A549 (cell line): ENCODE data around the gene UBASH3B. TPM values are rescaled to one million over a fixed set of nuclear protein-coding genes. Genes with fewer than 3 reads are reported as not detected.
A peak's percentile ranks its signal among the peaks of the same experiment; 100 is the strongest.

Source experiments
- ATAC-seq, 2 experiments: fragments of 200-7000 bp in 1 of 2; fragments of >200 bp in 1 of 2; cut with Nextera tagmentation in 1 of 2; cut with Tn5 transposase in 1 of 2; 3 replicates each; pipeline versions ENCODE4 v1.8.0 to v1.9.1; 2018 to 2020; ENCODE audit warnings: mild to moderate bottlenecking in 1 of 2, moderate library complexity in 1 of 2
- CTCF ChIA-PET: fragments of 300-600 bp; sonication (Branson Sonifier 250); formaldehyde crosslinking; extraction: SDS; loops from one replicate; lab custom pipeline; 2021; ENCODE audit warnings: antibody characterized with exemption, inconsistent platforms; lab: Yijun Ruan, JAX
- POLR2A ChIA-PET: fragments of 350-600 bp; formaldehyde crosslinking; extraction: SDS; loops from one replicate; lab custom pipeline; 2021; ENCODE audit warnings: antibody characterized with exemption, inconsistent platforms; lab: Yijun Ruan, JAX
- DNase-seq, 2 experiments: peaks; one replicate each; pipeline versions ENCODE4 v3.0.0 to v3.0.0-alpha.2; 2011 to 2016; ENCODE audit warnings: low read depth in 1 of 2, low spot score in 1 of 2
- FAIRE-seq: peaks from 2 replicates; lab custom pipeline; 2011; peaks lifted over from hg19 to GRCh38; lab: Jason Lieb, UNC
- H3K27ac ChIP-seq, 2 experiments: fragments of >200 bp; sonication (Bioruptor Twin); formaldehyde crosslinking; 3 replicates each; pipeline ENCODE4 v1.5.1; 2016 to 2017
- H3K4me1 ChIP-seq: fragments of >200 bp; sonication (Bioruptor Twin); formaldehyde crosslinking; 3 replicates; pipeline ENCODE4 v1.6.1; 2016
- H3K4me2 ChIP-seq: fragments of >200 bp; sonication (Bioruptor Twin); formaldehyde crosslinking; 3 replicates; pipeline ENCODE4 v1.6.1; 2016
- H3K4me3 ChIP-seq: fragments of >200 bp; sonication (Bioruptor Twin); formaldehyde crosslinking; 3 replicates; pipeline ENCODE4 v1.5.1; 2016
- H3K9me3 ChIP-seq: fragments of >200 bp; sonication (Bioruptor Twin); formaldehyde crosslinking; 3 replicates; pipeline ENCODE4 v1.6.1; 2016
- CBX2 ChIP-seq: fragments of 200-600 bp; sonication (generic); IDR thresholded peaks from 2 replicates; pipeline ENCODE4 v1.6.1; 2016; ENCODE audit warnings: low read depth, mild to moderate bottlenecking, borderline replicate concordance
- CHD2 ChIP-seq: fragments of 150-350 bp; IDR thresholded peaks from 2 replicates; pipeline ENCODE4 v1.6.1; 2014; ENCODE audit warnings: low read length; ENCODE audit not compliant: partially characterized antibody
- EHF ChIP-seq: fragments of 250-450 bp; sonication (Bioruptor Pico); IDR thresholded peaks from 2 replicates; pipeline ENCODE4 v1.5.0; 2020; ENCODE audit warnings: mild to moderate bottlenecking
- EP300 ChIP-seq, 2 experiments: fragments of >200 bp; sonication (Bioruptor Twin); formaldehyde crosslinking; IDR thresholded peaks; 2 replicates in 1 of 2; 3 replicates in 1 of 2; pipeline ENCODE4 v1.6.1; 2016 to 2017
- ESRRA ChIP-seq: fragments of 150-350 bp; IDR thresholded peaks from 2 replicates; pipeline ENCODE4 v1.6.1; 2014; ENCODE audit warnings: mild to moderate bottlenecking, low read length, borderline replicate concordance
- FOSB ChIP-seq: fragments of 250-450 bp; sonication (Bioruptor Pico); IDR thresholded peaks from 2 replicates; pipeline ENCODE4 v1.5.0; 2020; ENCODE audit warnings: mild to moderate bottlenecking, moderate library complexity
- FOXS1 ChIP-seq: fragments of 250-450 bp; sonication (Bioruptor Pico); IDR thresholded peaks from 2 replicates; pipeline ENCODE4 v1.5.0; 2020; ENCODE audit warnings: mild to moderate bottlenecking, moderate library complexity
- GATA3 ChIP-seq: IDR thresholded peaks from 2 replicates; pipeline ENCODE4 v1.6.1; 2012; ENCODE audit warnings: borderline replicate concordance
- HEYL ChIP-seq: fragments of 250-450 bp; sonication (Bioruptor Pico); IDR thresholded peaks from 2 replicates; pipeline ENCODE4 v1.8.0; 2021; ENCODE audit warnings: mild to moderate bottlenecking, moderate library complexity
- HOXA7 ChIP-seq: fragments of 250-450 bp; sonication (Bioruptor Pico); IDR thresholded peaks from 2 replicates; pipeline ENCODE4 v1.5.0; 2020; ENCODE audit warnings: mild to moderate bottlenecking, moderate library complexity
- HOXB13 ChIP-seq: fragments of 250-450 bp; sonication (Bioruptor Pico); IDR thresholded peaks from 2 replicates; pipeline ENCODE4 v1.5.0; 2020; ENCODE audit warnings: low read depth, mild to moderate bottlenecking, moderate library complexity
- HOXB5 ChIP-seq: fragments of 250-450 bp; sonication (Bioruptor Pico); IDR thresholded peaks from 2 replicates; pipeline ENCODE4 v1.5.0; 2020; ENCODE audit warnings: mild to moderate bottlenecking, moderate library complexity
- JUN ChIP-seq, 2 experiments: fragments of >200 bp; sonication (Bioruptor Twin); formaldehyde crosslinking; IDR thresholded peaks; 2 replicates in 1 of 2; 3 replicates in 1 of 2; pipeline ENCODE4 v1.6.1; 2016 to 2017
- KDM5A ChIP-seq: fragments of 200-600 bp; sonication (generic); IDR thresholded peaks from 2 replicates; pipeline ENCODE4 v1.6.1; 2016; ENCODE audit warnings: antibody characterized with exemption, mild to moderate bottlenecking
- MYC ChIP-seq: IDR thresholded peaks from 2 replicates; pipeline ENCODE4 v1.6.1; 2012; ENCODE audit warnings: mild to moderate bottlenecking, inconsistent platforms, low read length, improper control_type of control experiment, borderline replicate concordance
- NPAS2 ChIP-seq: fragments of 250-450 bp; sonication (Bioruptor Pico); IDR thresholded peaks from 2 replicates; pipeline ENCODE4 v1.8.0; 2022; ENCODE audit warnings: mild to moderate bottlenecking, moderate library complexity, borderline replicate concordance
- RAD21 ChIP-seq, 2 experiments: fragments of >200 bp in 1 of 2; sonication (Bioruptor Twin) in 1 of 2; formaldehyde crosslinking in 1 of 2; IDR thresholded peaks in 1 of 2; conservative IDR thresholded peaks in 1 of 2; 2 replicates in 1 of 2; 3 replicates in 1 of 2; pipeline ENCODE4 v1.6.1; 2012 to 2018; ENCODE audit warnings: inconsistent platforms in 1 of 2
- RCOR1 ChIP-seq: fragments of 150-350 bp; IDR thresholded peaks from 2 replicates; pipeline ENCODE4 v1.6.1; 2014; ENCODE audit warnings: antibody characterized with exemption, low read length, low read depth
- RFX5 ChIP-seq: fragments of 450-650 bp; IDR thresholded peaks from 2 replicates; pipeline ENCODE4 v1.7.1; 2014; ENCODE audit warnings: antibody characterized with exemption, mild to moderate bottlenecking, moderate library complexity
- RNF2 ChIP-seq: fragments of 200-600 bp; sonication (generic); IDR thresholded peaks from 2 replicates; pipeline ENCODE4 v1.6.1; 2016; ENCODE audit warnings: low read depth, mild to moderate bottlenecking, antibody characterized with exemption, moderate library complexity, borderline replicate concordance
- SMC3 ChIP-seq: fragments of >200 bp; sonication (Bioruptor Twin); formaldehyde crosslinking; IDR thresholded peaks from 3 replicates; pipeline ENCODE4 v1.6.1; 2018; ENCODE audit warnings: inconsistent platforms
- TFCP2L1 ChIP-seq: fragments of 250-450 bp; sonication (Bioruptor Pico); IDR thresholded peaks from 2 replicates; pipeline ENCODE4 v1.5.0; 2021; ENCODE audit warnings: mild to moderate bottlenecking
- TP53 ChIP-seq: fragments of 250-450 bp; sonication (Bioruptor Pico); IDR thresholded peaks from 2 replicates; pipeline ENCODE4 v1.5.0; 2021; ENCODE audit warnings: mild to moderate bottlenecking, moderate library complexity
- WGBS: methylation state at CpG from one replicate; pipeline ENCODE4 v1.1.6; 2017; ENCODE audit errors: missing lambda C conversion rate; 5-methylcytosine and 5-hydroxymethylcytosine counted together
- polyA plus RNA-seq, 4 experiments: library from polyadenylated mRNA; depleted of rRNA in 3 of 4; stranded (reverse); fragments of >200 nt; fragmentation: RNase III in 1 of 4; extraction: RNeasy Plus Mini Kit Qiagen cat#74134 plus additional on column Dnase treatment in 1 of 4; gene quantifications; 2 replicates in 3 of 4; 3 replicates in 1 of 4; pipeline ENCODE4 v1.2.3, GENCODE V29; 2011 to 2017
- TF ChIP-seq, protein P1 (sequence below): fragments of 150-350 bp; IDR thresholded peaks from 2 replicates; pipeline ENCODE4 v1.6.1; 2014; ENCODE audit warnings: low read depth, mild to moderate bottlenecking, low read length
- TF ChIP-seq, protein P2 (sequence below): IDR thresholded peaks from 2 replicates; pipeline ENCODE4 v1.6.1; 2012
- TF ChIP-seq, protein P3 (sequence below): fragments of 250-450 bp; sonication (Bioruptor Pico); IDR thresholded peaks from 2 replicates; pipeline ENCODE4 v1.5.0; 2021; ENCODE audit warnings: mild to moderate bottlenecking, moderate library complexity, borderline replicate concordance
- TF ChIP-seq, protein P4 (sequence below): fragments of 200-600 bp; sonication (generic); IDR thresholded peaks from 2 replicates; pipeline ENCODE4 v1.6.1; 2016; ENCODE audit warnings: antibody characterized with exemption, mild to moderate bottlenecking, moderate library complexity

Gene UBASH3B
- polyA plus RNA-seq, 2 of the 4 experiments (the other 2 are of a cell fraction) = 33.4 to 43.0 TPM

DNA sequence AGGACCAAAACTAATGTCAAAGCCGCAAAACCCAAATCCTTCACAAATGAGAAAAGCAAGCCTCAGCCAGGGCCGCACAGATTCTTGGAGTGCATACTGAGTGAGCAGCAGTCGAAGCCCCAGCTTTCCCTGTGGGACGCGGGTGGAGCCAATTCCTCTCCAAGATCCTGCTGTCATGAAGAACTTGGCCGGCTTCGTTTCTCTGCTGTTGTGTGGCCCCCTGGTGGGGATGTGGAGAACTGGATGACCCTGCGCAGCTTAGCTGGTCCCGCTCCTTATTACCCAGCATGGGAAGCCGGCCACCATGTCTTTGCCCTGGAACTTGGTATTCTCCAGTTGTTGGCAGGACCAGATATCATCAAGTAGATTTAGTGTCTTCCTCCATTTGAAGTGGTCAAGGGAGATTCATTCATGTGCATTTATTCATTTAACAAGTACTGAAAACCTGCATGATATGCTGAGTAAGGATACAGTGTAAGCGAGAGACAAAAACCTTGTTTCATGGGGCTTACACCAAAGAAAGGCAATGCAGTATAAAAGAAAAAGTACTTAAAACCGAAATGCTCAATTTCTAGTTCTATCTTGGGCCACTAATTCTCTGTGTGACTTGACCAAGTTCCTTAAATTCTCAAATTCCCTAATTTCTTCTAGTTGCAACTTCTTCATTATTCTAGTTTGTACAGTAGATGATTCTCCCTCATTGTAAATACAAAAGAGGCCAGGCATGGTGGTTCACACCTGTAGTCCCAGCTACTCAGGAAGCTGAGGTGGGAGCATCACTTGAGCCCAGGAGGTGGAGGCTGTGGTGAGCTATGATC is 126.1 kb downstream of the UBASH3B start (continued):
- TF ChIP-seq HOXB5 (CRISPR knock-in tag) (no peak), NPAS2 (no peak), TP53 (CRISPR knock-in tag) (no peak), KDM5A (no peak), FOSB (CRISPR knock-in tag) (no peak), HOXA7 (CRISPR knock-in tag) (no peak), JUN (IDR thresholded peaks at IDR 0.05) (no peak), RFX5 (no peak), RCOR1 (no peak), TFCP2L1 (CRISPR knock-in tag) (no peak), HOXB13 (CRISPR knock-in tag) (no peak), RNF2 (no peak), ESRRA (no peak)
- TF ChIP-seq, protein P1, sequence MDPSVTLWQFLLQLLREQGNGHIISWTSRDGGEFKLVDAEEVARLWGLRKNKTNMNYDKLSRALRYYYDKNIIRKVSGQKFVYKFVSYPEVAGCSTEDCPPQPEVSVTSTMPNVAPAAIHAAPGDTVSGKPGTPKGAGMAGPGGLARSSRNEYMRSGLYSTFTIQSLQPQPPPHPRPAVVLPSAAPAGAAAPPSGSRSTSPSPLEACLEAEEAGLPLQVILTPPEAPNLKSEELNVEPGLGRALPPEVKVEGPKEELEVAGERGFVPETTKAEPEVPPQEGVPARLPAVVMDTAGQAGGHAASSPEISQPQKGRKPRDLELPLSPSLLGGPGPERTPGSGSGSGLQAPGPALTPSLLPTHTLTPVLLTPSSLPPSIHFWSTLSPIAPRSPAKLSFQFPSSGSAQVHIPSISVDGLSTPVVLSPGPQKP = no peak
- TF ChIP-seq, protein P2, sequence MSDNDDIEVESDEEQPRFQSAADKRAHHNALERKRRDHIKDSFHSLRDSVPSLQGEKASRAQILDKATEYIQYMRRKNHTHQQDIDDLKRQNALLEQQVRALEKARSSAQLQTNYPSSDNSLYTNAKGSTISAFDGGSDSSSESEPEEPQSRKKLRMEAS = 0 out of 2 replicates have a peak, but pooled peaks have one; percentile 22
- TF ChIP-seq, all 56 proteins: peak for 5

DNA sequence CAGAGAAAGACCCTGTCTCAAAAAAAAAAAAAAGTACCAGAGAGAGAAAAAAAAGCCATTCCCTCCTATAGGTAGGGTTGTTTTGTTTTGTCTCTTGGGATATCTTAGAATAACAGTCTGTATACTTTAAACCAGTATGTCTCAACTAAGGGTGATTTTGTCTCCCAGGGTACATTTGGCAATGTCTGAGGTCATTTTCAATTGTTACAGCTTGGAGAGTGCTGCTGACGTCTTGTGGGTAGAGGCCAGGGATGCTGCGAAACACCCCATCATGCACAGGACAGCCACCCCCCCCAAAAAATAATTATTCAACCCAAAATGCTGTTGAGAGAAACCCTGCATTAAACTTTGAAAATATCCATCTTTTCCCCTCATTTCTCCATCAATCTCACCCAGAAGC is 126.7 kb downstream of the UBASH3B start:
- ChIA-PET POLR2A (no interaction called here), CTCF (interaction anchor here (0.7 to 6.2 kb wide), 25 partner anchors 8 to 203 kb away, joined by 3 to 57 read pairs (median 8); partner anchors contain the start of gene UBASH3B)
- TF ChIP-seq HOXB13 (CRISPR knock-in tag) = no peak
- TF ChIP-seq SMC3 = no peak
- no peak for TF ChIP-seq FOXS1 (CRISPR knock-in tag)
- FAIRE-seq = no peak
- Histone ChIP-seq H3K27ac (no peak overlapping the region), H3K4me1 (peaks cover 17% of the 10 kb centered on the region), H3K4me3 (no peak overlapping the region), H3K9me3 (no peaks in the 10 kb centered on the region), H3K4me2 (no peak overlapping the region)
- ATAC-seq = no peak
- WGBS = 89% methylated on average over 2 of the region's 2 CpGs
- no peak for DNase-seq

DNA sequence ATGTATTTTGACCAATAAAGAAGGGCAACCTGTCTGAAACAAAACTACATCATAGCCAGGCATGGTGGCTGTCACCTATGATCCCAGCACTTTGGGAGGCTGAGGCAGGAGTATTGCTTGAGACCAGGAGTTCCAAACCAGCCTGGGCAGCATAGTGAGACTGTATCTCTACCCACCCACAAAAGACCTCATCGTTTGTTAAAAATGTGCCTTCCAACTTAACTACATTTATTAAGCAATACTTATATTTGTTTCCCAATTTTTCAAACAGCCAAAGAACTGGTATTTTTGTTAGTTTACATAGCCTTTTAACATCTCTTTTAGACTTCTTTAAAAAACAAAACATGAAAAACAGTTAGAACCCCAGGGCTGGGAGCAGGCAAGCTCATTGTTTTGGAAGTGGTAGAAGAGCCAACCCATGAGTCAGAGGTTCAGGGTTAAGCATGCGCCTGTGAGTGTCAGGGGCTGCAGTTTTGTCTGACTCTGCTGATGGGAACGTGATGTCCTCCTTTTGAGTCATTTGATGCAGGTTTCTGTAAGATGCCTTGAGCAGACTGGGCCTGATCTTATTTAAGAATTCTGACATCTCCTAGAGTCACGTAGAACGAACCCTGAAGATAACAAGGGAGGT is 128.9 kb downstream of the UBASH3B start:
- ATAC-seq (no peak), DNase-seq (no peak), FAIRE-seq (no peak)
- ChIA-PET CTCF (interaction anchor here (0.7 to 6.2 kb wide), 5 partner anchors 12 to 156 kb away, joined by 3 to 42 read pairs (median 6); no protein-coding TSS in a partner anchor), POLR2A (no interaction called here)
- Histone ChIP-seq H3K4me3 (no peak overlapping the region), H3K4me2 (no peak overlapping the region), H3K27ac (peak overlapping the region in 1 of 2 experiments; percentile 41; a peak in 2 of 6 replicates), H3K9me3 (no peaks in the 10 kb centered on the region), H3K4me1 (peaks cover 9% of the 10 kb centered on the region)
- TF ChIP-seq TP53 (CRISPR knock-in tag) (no peak), CHD2 (no peak), MYC (no peak), HOXA7 (CRISPR knock-in tag) (no peak), CBX2 (no peak), RAD21 (conservative IDR thresholded peaks at IDR 0.05 in 1 of 2, IDR thresholded peaks at IDR 0.05 in 1 of 2) (no peak), EHF (no peak), EP300 (IDR thresholded peaks at IDR 0.05) (no peak), GATA3 (no peak), HEYL (no peak), KDM5A (no peak)
- TF ChIP-seq, protein P3, sequence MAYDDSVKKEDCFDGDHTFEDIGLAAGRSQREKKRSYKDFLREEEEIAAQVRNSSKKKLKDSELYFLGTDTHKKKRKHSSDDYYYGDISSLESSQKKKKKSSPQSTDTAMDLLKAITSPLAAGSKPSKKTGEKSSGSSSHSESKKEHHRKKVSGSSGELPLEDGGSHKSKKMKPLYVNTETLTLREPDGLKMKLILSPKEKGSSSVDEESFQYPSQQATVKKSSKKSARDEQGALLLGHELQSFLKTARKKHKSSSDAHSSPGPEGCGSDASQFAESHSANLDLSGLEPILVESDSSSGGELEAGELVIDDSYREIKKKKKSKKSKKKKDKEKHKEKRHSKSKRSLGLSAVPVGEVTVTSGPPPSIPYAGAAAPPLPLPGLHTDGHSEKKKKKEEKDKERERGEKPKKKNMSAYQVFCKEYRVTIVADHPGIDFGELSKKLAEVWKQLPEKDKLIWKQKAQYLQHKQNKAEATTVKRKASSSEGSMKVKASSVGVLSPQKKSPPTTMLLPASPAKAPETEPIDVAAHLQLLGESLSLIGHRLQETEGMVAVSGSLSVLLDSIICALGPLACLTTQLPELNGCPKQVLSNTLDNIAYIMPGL (CRISPR knock-in tag) = no peak
- TF ChIP-seq, protein P4, sequence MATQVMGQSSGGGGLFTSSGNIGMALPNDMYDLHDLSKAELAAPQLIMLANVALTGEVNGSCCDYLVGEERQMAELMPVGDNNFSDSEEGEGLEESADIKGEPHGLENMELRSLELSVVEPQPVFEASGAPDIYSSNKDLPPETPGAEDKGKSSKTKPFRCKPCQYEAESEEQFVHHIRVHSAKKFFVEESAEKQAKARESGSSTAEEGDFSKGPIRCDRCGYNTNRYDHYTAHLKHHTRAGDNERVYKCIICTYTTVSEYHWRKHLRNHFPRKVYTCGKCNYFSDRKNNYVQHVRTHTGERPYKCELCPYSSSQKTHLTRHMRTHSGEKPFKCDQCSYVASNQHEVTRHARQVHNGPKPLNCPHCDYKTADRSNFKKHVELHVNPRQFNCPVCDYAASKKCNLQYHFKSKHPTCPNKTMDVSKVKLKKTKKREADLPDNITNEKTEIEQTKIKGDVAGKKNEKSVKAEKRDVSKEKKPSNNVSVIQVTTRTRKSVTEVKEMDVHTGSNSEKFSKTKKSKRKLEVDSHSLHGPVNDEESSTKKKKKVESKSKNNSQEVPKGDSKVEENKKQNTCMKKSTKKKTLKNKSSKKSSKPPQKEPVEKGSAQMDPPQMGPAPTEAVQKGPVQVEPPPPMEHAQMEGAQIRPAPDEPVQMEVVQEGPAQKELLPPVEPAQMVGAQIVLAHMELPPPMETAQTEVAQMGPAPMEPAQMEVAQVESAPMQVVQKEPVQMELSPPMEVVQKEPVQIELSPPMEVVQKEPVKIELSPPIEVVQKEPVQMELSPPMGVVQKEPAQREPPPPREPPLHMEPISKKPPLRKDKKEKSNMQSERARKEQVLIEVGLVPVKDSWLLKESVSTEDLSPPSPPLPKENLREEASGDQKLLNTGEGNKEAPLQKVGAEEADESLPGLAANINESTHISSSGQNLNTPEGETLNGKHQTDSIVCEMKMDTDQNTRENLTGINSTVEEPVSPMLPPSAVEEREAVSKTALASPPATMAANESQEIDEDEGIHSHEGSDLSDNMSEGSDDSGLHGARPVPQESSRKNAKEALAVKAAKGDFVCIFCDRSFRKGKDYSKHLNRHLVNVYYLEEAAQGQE = no peak
- WGBS = 61% methylated on average over 5 of the region's 5 CpGs
